ENCODE measurements around the gene DNAH10.

DNA sequence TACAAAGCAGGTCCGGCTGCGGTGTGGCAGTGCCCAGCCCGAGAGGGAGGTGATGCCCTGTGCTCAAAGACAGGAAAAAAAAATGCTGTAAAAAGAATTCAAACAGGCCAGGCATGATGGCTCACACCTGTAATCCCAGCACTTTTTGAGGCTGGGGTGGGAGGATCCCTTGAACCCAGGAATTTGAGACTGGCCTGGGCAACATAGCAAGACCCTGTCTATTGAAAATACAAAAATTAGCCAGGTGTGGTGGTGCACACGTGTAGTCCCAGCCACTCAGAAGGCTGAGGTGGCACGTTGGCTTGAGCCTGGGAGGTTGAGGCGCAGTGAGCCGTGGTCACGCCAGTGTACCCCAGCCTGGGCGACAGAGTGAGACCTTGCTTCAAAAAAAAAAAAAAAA, 26.4 kb downstream of the DNAH10 start:
- TF ChIP-seq YY1 (IDR thresholded peaks at IDR 0.05; ENCODE audit: insufficient read depth, insufficient read length) (no peak), ZNF274 (IDR thresholded peaks at IDR 0.05; ENCODE audit: low read depth, low read length) (no peak)
